Mononuclear cell (primary cell): Measurements from ENCODE around the gene DKK1. TPM values are rescaled to one million over a fixed set of nuclear protein-coding genes. Genes with fewer than 3 reads are reported as not detected.

Experiments
- H3K27me3 ChIP-seq: 2 replicates; pipeline ENCODE4 v1.6.0; 2011; ENCODE audit warnings: low read length, control low read depth; ENCODE audit not compliant: insufficient read depth
- H3K4me1 ChIP-seq: 2 replicates; pipeline ENCODE4 v1.5.1; 2011; ENCODE audit warnings: mild to moderate bottlenecking, low read length, control low read depth; ENCODE audit not compliant: insufficient read depth
- H3K4me3 ChIP-seq: 2 replicates; pipeline ENCODE4 v1.5.1; 2011; ENCODE audit warnings: mild to moderate bottlenecking, low read length, moderate library complexity
- H3K9me3 ChIP-seq: 2 replicates; pipeline ENCODE4 v1.5.1; 2011; ENCODE audit warnings: low read depth, mild to moderate bottlenecking, control low read depth, low read length
- total RNA-seq: library from RNA; depleted of rRNA; stranded (reverse); fragments of >200 nt; gene quantifications from one replicate; pipeline ENCODE4 v1.2.3, GENCODE V29; 2012

DKK1 gene, protein sequence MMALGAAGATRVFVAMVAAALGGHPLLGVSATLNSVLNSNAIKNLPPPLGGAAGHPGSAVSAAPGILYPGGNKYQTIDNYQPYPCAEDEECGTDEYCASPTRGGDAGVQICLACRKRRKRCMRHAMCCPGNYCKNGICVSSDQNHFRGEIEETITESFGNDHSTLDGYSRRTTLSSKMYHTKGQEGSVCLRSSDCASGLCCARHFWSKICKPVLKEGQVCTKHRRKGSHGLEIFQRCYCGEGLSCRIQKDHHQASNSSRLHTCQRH
- not detected for total RNA-seq

DNA sequence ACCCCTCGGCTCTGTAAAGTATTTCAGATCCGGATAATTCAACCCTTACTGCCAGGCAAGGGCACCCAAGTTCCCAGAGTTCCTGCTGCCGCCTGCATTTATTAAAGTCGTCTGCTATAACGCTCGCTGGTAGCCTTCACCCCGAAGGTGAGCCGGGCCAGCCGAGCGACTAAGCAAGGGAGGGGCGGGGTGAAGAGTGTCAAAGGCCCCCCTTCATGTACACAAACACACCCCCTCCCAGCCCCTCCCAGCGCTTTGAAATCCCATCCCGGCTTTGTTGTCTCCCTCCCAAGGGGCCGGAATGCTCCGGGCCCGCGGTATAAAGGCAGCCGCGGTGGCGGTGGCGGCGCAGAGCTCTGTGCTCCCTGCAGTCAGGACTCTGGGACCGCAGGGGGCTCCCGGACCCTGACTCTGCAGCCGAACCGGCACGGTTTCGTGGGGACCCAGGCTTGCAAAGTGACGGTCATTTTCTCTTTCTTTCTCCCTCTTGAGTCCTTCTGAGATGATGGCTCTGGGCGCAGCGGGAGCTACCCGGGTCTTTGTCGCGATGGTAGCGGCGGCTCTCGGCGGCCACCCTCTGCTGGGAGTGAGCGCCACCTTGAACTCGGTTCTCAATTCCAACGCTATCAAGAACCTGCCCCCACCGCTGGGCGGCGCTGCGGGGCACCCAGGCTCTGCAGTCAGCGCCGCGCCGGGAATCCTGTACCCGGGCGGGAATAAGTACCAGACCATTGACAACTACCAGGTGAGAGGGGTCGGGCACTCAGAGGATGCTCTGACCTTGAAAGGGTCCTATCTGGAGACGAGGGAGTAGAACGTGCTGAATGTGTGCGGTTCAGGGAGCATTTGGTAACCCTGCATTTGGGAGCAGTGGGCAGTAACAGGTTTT lies at the start of gene DKK1:
Gene DKK1 (plus strand): TSS at position 349 of the 889 bp plus-strand sequence. CDS start 154 bp downstream, at position 503.
- no peak within 1 kb of the TSS for H3K4me3 ChIP-seq
- H3K9me3 ChIP-seq: no peaks in the 10 kb centered on the region
- H3K4me1 ChIP-seq: peaks cover 18% of the 10 kb centered on the region
- H3K27me3 ChIP-seq: peaks cover 64% of the 10 kb centered on the region

DNA sequence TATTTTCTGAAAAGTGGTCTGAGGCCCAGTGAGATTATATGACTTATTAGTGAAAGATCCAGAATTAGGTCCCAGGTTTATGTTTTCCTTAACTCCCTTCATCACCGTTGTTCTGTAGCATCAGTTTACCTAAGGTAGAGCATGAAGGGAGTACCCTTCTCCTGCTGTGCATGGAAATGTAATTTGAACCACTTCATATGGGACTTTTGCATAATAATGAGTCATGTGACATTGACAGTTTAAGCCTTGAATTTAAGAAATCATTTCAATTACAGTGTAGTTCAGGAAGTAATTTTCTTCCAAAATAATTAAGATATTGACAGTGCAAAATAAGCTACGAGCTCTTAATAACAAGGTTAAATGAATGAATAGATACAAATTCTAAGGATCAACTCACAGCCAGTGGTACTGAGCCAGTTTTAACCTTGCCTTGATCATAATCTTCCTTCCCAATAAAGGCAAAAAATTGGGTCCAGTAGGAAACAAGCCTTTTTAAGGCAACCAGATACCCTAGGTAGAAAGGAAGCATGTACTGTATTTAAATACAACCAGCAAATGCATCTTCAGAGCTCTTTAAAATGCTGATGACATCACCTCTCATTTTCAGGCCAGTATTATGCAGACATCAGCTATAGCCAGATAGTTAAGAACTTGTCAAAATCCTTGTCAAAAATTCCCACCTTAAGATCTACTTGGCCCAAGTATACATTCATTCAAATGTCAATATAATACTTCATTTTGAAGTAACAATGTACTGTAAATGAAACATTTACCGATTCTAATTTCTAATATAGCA lies 48.8 kb upstream of the DKK1 start:
- H3K9me3 ChIP-seq: no peaks in the 10 kb centered on the region
- no peaks in the 10 kb centered on the region for H3K27me3 ChIP-seq
- no peak overlapping the region for H3K4me3 ChIP-seq
- H3K4me1 ChIP-seq: no peaks in the 10 kb centered on the region

DNA sequence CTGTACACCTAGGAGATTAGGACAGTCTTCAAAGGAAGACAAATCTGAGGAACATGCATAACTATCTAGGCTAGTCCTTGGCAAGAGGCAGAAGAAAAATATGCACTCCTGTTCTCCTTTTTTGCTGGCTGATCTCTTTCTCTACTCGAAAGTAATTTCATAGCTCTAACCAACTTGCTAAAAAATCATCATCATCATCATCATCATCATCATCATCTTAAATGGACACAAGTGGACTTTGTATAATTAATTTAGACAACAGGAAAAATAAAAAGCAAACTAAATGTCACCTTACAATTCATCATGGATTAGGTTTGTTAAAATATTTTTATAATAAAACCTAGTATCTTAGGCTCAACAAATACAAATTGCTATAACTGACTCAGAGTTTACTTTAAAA lies 47.2 kb upstream of the DKK1 start:
- H3K4me1 ChIP-seq: no peaks in the 10 kb centered on the region
- no peaks in the 10 kb centered on the region for H3K27me3 ChIP-seq
- H3K9me3 ChIP-seq: no peaks in the 10 kb centered on the region
- H3K4me3 ChIP-seq: no peak overlapping the region

DNA sequence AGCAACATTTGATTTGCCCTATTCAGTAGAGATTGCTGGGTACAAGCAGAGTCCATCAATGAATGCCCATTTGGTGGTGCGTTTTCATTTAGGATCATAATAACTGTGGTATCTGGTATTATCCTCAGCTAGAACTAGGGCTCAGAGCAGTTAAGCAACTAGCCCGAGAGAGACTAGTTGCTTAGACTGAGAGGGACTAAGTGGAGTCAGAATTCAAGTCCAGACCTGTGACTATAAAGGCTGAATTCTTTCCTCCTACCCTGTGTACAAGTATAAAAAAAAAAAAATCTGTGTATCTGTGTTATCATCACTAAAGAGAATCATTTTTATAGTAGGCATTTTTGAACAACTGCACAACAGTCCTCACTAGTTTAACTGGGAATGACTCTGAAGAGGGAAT lies 45.3 kb upstream of the DKK1 start:
- H3K4me1 ChIP-seq: no peaks in the 10 kb centered on the region
- no peaks in the 10 kb centered on the region for H3K27me3 ChIP-seq
- no peak overlapping the region for H3K4me3 ChIP-seq
- H3K9me3 ChIP-seq: no peaks in the 10 kb centered on the region

DNA sequence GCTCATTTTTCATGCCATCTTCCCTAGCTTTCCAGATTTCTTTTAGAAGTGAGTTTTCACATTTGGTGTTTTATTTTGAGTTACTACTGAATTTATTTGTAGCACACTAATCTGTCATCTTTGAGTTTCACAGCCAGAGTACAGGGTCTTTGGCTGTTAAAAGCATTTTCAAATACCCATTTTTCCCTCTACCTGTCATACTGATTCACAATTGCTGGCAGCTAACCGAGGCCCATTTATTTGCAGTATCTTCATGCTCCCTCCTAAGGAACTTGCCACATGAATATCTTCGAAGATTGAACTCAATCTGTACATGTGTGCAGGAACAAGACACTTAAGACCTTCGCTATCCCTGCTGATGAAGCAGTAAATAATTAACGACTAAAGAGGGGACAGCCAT lies 44.8 kb upstream of the DKK1 start:
- Histone ChIP-seq H3K4me3 (no peak overlapping the region), H3K4me1 (no peaks in the 10 kb centered on the region), H3K9me3 (no peaks in the 10 kb centered on the region), H3K27me3 (no peaks in the 10 kb centered on the region)

DNA sequence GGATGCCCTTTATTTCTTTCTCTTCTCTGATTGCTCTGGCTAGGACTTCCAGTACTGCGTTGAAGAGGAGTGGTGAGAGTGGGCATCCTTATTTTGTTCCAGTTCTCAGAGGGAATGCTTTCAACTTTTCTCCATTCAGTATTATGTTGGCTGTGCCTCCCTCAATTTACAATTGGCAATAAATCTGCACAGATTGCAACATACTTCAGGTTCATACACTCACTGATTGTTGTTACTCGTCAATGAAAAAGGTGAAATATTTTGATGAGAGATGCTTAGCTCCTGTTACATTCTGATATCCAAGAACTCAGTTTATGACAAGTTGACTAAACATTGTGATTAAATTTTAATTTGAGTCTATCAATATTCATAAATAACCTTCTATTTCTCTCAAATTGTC lies 37.9 kb upstream of the DKK1 start:
- Histone ChIP-seq H3K4me1 (no peaks in the 10 kb centered on the region), H3K9me3 (peaks cover 6% of the 10 kb centered on the region), H3K27me3 (no peaks in the 10 kb centered on the region), H3K4me3 (no peak overlapping the region)

DNA sequence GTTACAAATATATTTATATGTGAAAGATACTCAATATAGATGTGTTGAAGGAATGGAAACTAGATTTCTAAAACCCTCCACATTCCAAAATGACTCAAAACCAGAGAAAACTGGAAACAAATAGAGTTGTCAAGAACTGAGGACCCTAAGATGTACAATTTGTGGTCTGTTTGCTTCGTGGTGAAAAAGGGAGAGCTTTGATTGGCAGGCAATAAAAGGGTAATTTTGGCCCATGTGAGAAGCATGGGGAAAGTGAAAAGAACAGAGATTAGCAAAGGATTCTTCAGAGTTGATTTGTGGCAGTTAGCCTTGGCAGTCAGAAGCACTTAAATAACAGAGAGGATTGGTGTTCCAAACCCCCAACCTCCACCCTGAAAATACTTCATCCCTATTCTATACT lies 37.1 kb upstream of the DKK1 start:
- no peak overlapping the region for H3K4me3 ChIP-seq
- H3K4me1 ChIP-seq: no peaks in the 10 kb centered on the region
- H3K9me3 ChIP-seq: peaks cover 6% of the 10 kb centered on the region
- H3K27me3 ChIP-seq: no peaks in the 10 kb centered on the region

DNA sequence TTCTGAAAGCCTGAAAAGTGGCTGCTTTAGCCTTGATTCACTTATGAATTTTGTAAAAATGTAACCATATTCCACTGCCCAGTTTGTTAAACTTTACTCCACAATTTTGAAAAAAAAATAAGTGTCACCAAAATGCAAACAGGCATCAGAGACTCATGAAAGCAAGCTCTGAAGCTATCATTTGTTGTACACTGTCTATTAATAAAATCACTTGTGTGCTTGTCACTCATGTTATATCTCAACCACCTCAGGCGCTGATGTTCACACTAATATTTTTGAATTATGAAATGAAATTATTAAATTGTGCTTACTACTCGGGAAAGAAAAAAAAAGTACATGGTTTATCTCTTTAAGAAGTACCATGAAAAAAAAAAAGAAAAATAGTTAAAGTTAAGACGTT lies 34.5 kb upstream of the DKK1 start:
- Histone ChIP-seq H3K9me3 (peaks cover 6% of the 10 kb centered on the region), H3K27me3 (no peaks in the 10 kb centered on the region), H3K4me1 (no peaks in the 10 kb centered on the region), H3K4me3 (no peak overlapping the region)

DNA sequence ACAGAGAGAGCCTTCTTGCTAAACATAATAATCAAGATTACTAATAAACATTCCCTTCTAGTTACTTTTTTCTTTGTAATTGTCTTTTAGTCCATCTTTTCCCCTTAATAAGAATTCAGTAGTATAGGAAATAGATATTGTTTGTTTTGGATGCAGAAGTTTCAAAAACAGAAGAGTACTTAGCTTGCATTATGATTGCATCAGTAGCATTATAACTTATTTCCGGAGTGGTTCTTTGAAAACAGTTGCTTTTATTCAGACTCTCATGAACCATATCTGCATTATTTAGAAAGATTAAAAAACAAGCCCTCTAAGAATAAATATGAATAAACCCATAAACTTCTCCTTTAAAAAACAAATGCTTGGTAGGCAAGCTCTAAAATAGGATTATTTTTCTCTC lies 34.0 kb upstream of the DKK1 start:
- no peaks in the 10 kb centered on the region for H3K27me3 ChIP-seq
- no peaks in the 10 kb centered on the region for H3K4me1 ChIP-seq
- peaks cover 6% of the 10 kb centered on the region for H3K9me3 ChIP-seq

DNA sequence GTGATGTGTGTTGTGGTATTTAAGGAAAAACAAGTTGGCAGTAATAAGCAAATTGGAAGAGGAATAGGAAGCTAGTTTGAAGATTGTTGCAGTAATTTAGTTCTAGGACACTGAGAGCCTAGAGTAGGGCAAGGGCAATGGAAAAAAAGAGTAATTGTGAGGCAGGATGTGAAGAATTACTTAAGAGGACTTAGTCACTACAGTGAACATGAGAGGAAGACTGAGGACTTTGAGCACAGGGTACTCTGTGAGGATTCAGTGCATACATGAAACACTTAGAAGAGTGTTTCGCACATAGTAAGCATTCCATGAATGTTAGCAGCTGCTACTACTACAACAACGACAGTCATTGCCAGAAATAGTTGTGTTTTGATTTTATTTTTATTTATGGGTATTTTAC lies 30.9 kb upstream of the DKK1 start:
- Histone ChIP-seq H3K4me1 (no peaks in the 10 kb centered on the region), H3K4me3 (no peak overlapping the region), H3K9me3 (no peaks in the 10 kb centered on the region), H3K27me3 (no peaks in the 10 kb centered on the region)

More for the DNA sequence above, 34.0 kb upstream of the DKK1 start:
- H3K4me3 ChIP-seq: no peak overlapping the region

DNA sequence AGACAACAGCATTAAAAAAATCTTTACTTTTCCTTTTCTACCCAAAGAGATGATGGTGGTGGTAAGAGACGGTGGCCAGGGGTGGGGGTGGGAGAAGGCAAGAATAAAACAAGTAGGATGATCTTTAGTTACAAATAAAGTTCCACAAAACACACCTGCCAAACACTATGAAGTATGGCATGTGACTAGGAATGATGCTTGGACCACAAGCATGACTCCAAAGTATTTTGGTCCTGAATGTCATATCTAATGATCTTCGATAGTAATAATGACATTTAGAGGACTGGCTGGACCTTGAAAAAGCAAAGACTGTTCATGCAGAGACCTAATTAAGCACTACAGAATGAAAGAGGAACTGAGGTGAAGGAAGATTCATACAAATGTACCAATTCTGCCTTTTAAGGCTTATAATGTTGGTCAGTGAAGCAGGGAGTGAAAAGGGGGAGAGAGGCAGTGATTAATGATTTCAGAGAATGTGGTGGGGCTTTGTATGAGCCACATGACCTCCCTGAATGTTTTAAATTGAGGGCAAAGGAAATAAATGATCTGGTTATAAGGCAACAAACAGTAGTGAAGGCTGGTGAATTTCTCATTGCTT lies 29.6 kb upstream of the DKK1 start:
- Histone ChIP-seq H3K27me3 (no peaks in the 10 kb centered on the region), H3K4me1 (no peaks in the 10 kb centered on the region), H3K4me3 (no peak overlapping the region), H3K9me3 (no peaks in the 10 kb centered on the region)

DNA sequence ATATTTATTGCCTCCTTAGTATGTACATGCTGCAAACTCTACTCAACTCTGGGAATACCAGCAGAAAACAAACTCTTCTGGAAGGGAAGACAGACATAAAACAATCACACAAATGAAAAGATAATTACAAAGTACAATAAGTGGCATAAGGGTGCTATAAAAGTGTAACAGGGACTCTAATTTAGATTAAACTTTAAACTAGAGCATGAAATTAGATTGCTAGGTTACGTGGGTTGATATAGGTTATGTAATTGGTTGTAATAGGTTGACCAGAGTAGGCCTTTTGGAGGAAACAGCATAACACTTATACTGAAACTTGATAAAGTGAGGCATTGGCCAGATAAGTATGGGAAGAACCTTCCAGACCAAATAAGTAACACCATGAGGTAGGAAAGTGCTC lies 26.2 kb upstream of the DKK1 start:
- no peaks in the 10 kb centered on the region for H3K9me3 ChIP-seq
- no peaks in the 10 kb centered on the region for H3K27me3 ChIP-seq
- no peaks in the 10 kb centered on the region for H3K4me1 ChIP-seq
- H3K4me3 ChIP-seq: no peak overlapping the region

DNA sequence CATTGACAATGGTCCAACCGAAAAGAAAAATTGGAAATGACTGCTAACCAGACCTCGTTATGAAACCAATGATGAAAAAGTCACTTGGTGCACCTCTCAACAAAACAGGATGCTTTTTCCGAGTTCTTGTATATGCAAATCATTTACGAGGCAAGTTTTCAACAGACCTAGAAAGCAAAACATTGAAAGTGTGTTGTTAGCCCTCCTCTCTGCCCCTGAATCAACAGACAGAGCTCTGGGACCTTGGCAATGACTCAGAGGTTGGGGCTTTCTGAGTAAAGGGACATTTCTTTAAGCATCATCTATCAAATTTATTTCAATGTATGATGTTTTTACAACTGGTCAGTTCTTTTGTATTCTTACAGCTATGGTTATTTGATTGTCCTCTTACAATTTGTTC lies 16.3 kb upstream of the DKK1 start:
- Histone ChIP-seq H3K4me3 (no peak overlapping the region), H3K4me1 (no peaks in the 10 kb centered on the region), H3K27me3 (no peaks in the 10 kb centered on the region), H3K9me3 (no peaks in the 10 kb centered on the region)

DNA sequence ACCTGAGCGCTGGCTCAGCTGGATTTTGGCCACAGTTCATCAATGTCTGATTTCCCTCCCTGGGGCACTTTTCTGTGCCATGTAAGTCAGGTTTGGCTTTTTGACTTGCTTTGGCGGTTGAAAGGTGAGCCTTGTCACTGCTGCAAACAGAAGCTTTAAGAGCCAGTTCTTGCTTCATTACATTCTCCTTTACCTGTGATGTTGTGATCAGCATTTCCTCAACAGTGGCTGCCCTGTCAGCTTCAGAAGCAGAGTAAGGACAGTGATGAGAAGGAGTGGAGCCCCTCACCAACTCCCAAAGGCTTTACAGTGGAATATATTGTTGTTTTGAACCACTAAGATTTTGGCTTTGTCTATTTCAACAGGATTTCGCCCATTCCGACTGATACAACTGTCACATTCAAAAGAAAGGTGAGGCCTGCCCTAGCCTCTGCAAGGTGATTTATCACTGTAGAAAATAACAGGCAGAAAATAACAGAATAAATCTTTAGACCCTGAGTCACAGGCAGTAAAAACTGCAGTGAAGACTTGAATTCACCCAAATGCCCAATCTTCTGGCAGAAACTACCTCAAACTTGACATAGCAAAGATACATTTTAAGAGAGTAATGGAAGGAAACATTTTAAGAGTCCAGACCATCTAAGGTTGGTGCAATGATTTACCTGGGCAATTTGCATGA lies 13.3 kb upstream of the DKK1 start:
- Histone ChIP-seq H3K4me3 (no peak overlapping the region), H3K4me1 (no peaks in the 10 kb centered on the region), H3K9me3 (no peaks in the 10 kb centered on the region), H3K27me3 (no peaks in the 10 kb centered on the region)
